IMR-90 (cell line): ENCODE measurements around the gene MFSD12. TPM values are rescaled to one million over a fixed set of nuclear protein-coding genes. Genes with fewer than 3 reads are reported as not detected.
A peak's percentile ranks its signal among the peaks of the same experiment; 100 is the strongest.

Source experiments
- ATAC-seq: fragments of 200-7000 bp; cut with Tn5 transposase; 2 replicates; pipeline ENCODE4 v1.9.1; 2020; ENCODE audit warnings: low read depth, mild to moderate bottlenecking, moderate library complexity
- BruUV-seq: library from RNA; stranded (reverse); fragments of 400-500 nt; replicated peaks from 2 replicates; lab custom pipeline; 2021; lab: Mats Ljungman, UMichigan
- CTCF ChIA-PET: fragments of 300-600 bp; formaldehyde crosslinking; extraction: SDS; loops from one replicate; lab custom pipeline; 2021; ENCODE audit warnings: antibody characterized with exemption; lab: Yijun Ruan, JAX
- POLR2A ChIA-PET: fragments of 300-600 bp; sonication (Branson Sonifier 250); formaldehyde crosslinking; loops from one replicate; lab custom pipeline; 2022; ENCODE audit warnings: antibody characterized with exemption; ENCODE audit not compliant: unreplicated experiment; lab: Charles Lee
- DNase-seq: peaks from one replicate; pipeline ENCODE4 v3.0.0; 2013
- H2AFZ ChIP-seq: replicated peaks from 2 replicates; pipeline ENCODE3; 2013; ENCODE audit warnings: low read length, mild to moderate bottlenecking; ENCODE audit not compliant: poor library complexity
- H2AK5ac ChIP-seq: 2 replicates; pipeline ENCODE4 v1.6.1; 2013; ENCODE audit warnings: low read depth, low read length, inconsistent platforms
- H2AK9ac ChIP-seq: replicated peaks from 2 replicates; pipeline ENCODE3; 2013; ENCODE audit warnings: mild to moderate bottlenecking, low read depth, low read length, moderate library complexity; ENCODE audit not compliant: poor library complexity
- H2BK120ac ChIP-seq: 2 replicates; pipeline ENCODE4 v1.6.1; 2013; ENCODE audit warnings: low read depth, low read length, inconsistent platforms
- H2BK15ac ChIP-seq: 3 replicates; pipeline ENCODE4 v1.6.1; 2013; ENCODE audit warnings: low read depth, low read length, inconsistent platforms
- H2BK20ac ChIP-seq: 2 replicates; pipeline ENCODE4 v1.6.1; 2013; ENCODE audit warnings: low read depth, mild to moderate bottlenecking, inconsistent platforms, low read length, moderate library complexity
- H2BK5ac ChIP-seq: 2 replicates; pipeline ENCODE4 v1.6.1; 2013; ENCODE audit warnings: mild to moderate bottlenecking, low read depth, low read length, inconsistent platforms; ENCODE audit not compliant: poor library complexity, severe bottlenecking
- H3K14ac ChIP-seq: replicated peaks from 2 replicates; pipeline ENCODE4 v1.6.1; 2013; ENCODE audit warnings: low read depth, low read length, inconsistent platforms
- H3K18ac ChIP-seq: 2 replicates; pipeline ENCODE4 v1.6.1; 2013; ENCODE audit warnings: low read depth, low read length, control low read depth
- H3K23ac ChIP-seq: 2 replicates; pipeline ENCODE4 v1.6.1; 2013; ENCODE audit warnings: low read depth, low read length, inconsistent platforms
- H3K27ac ChIP-seq: 2 replicates; pipeline ENCODE4 v1.5.1; 2013; ENCODE audit warnings: mild to moderate bottlenecking, control low read depth, low read length; ENCODE audit not compliant: insufficient read depth
- H3K27me3 ChIP-seq: 2 replicates; pipeline ENCODE4 v1.6.1; 2013; ENCODE audit warnings: low read length; ENCODE audit not compliant: control insufficient read depth, insufficient read depth
- H3K36me3 ChIP-seq: 2 replicates; pipeline ENCODE4 v1.6.1; 2013; ENCODE audit warnings: low read length, mixed read lengths; ENCODE audit not compliant: control insufficient read depth, insufficient read depth
- H3K4ac ChIP-seq: 2 replicates; pipeline ENCODE4 v1.6.1; 2013; ENCODE audit warnings: low read depth, low read length, inconsistent platforms
- H3K4me1 ChIP-seq: 2 replicates; pipeline ENCODE4 v1.6.1; 2013; ENCODE audit warnings: low read length, mixed read lengths; ENCODE audit not compliant: control insufficient read depth, insufficient read depth
- H3K4me2 ChIP-seq: 2 replicates; pipeline ENCODE4 v1.6.1; 2013; ENCODE audit warnings: low read depth, mild to moderate bottlenecking, control low read depth, low read length, moderate library complexity
- H3K4me3 ChIP-seq: 2 replicates; pipeline ENCODE4 v1.5.1; 2013; ENCODE audit warnings: low read depth, mild to moderate bottlenecking, control low read depth, low read length, moderate library complexity; ENCODE audit not compliant: insufficient read depth
- H3K56ac ChIP-seq: 2 replicates; pipeline ENCODE4 v1.6.1; 2013; ENCODE audit warnings: low read length, inconsistent platforms; ENCODE audit not compliant: insufficient read depth; ENCODE audit errors: extremely low read depth
- H3K79me1 ChIP-seq, 2 experiments: 2 replicates each; pipeline ENCODE4 v1.6.1; 2013; ENCODE audit warnings: low read length in 2 of 2, inconsistent platforms in 1 of 2, low read depth in 1 of 2
- H3K9ac ChIP-seq: 2 replicates; pipeline ENCODE4 v1.6.1; 2013; ENCODE audit warnings: low read depth, low read length, control low read depth
- H3K9me1 ChIP-seq: 2 replicates; pipeline ENCODE4 v1.6.1; 2013; ENCODE audit warnings: low read length, inconsistent platforms; ENCODE audit not compliant: insufficient read depth
- H3K9me3 ChIP-seq: 2 replicates; pipeline ENCODE4 v1.6.1; 2013; ENCODE audit warnings: low read length; ENCODE audit not compliant: control insufficient read depth, insufficient read depth
- H4K20me1 ChIP-seq: 2 replicates; pipeline ENCODE4 v1.6.1; 2013; ENCODE audit warnings: low read length, inconsistent platforms; ENCODE audit not compliant: insufficient read depth
- H4K5ac ChIP-seq: 2 replicates; pipeline ENCODE4 v1.6.1; 2013; ENCODE audit warnings: mild to moderate bottlenecking, low read depth, low read length, control low read depth
- H4K8ac ChIP-seq, 2 experiments: 2 replicates each; pipeline ENCODE4 v1.6.1; 2013; ENCODE audit warnings: low read depth in 2 of 2, low read length in 2 of 2, control low read depth in 1 of 2, inconsistent platforms in 1 of 2
- H4K91ac ChIP-seq: 2 replicates; pipeline ENCODE4 v1.6.1; 2013; ENCODE audit warnings: low read depth, low read length, inconsistent platforms; ENCODE audit not compliant: insufficient read depth
- CEBPB ChIP-seq: IDR thresholded peaks from 2 replicates; pipeline ENCODE4 v1.6.1; 2012; ENCODE audit warnings: low read depth, low read length, improper control_type of control experiment
- CTCF ChIP-seq: conservative IDR thresholded peaks from 2 replicates; pipeline ENCODE4 v1.5.1; 2012; ENCODE audit warnings: mild to moderate bottlenecking, low read depth, low read length, improper control_type of control experiment
- MAZ ChIP-seq: IDR thresholded peaks from 2 replicates; pipeline ENCODE4 v1.6.1; 2012; ENCODE audit warnings: low read depth, mild to moderate bottlenecking, low read length, improper control_type of control experiment, moderate library complexity, borderline replicate concordance
- NFE2L2 ChIP-seq: fragments of 150-350 bp; IDR thresholded peaks from 2 replicates; pipeline ENCODE4 v1.6.1; 2016; ENCODE audit warnings: low read depth, mild to moderate bottlenecking, low read length
- RAD21 ChIP-seq: IDR thresholded peaks from 2 replicates; pipeline ENCODE4 v1.6.1; 2012; ENCODE audit warnings: low read length, improper control_type of control experiment
- RFX5 ChIP-seq: IDR thresholded peaks from 2 replicates; pipeline ENCODE4 v1.8.0; 2012; ENCODE audit warnings: low read depth, mild to moderate bottlenecking, low read length, moderate library complexity
- SMC3 ChIP-seq: fragments of 150-350 bp; IDR thresholded peaks from 2 replicates; pipeline ENCODE4 v1.6.1; 2016; ENCODE audit warnings: low read depth, mild to moderate bottlenecking, antibody characterized with exemption, low read length, moderate library complexity
- USF2 ChIP-seq: fragments of 150-350 bp; IDR thresholded peaks from 2 replicates; pipeline ENCODE4 v1.6.1; 2017; ENCODE audit warnings: mild to moderate bottlenecking, antibody characterized with exemption, low read length, low read depth
- WGBS, 2 experiments: methylation state at CpG; one replicate each; pipeline versions ENCODE4 v1.1.5 to v1.1.7; 2013; ENCODE audit warnings: missing lambda C conversion rate in 2 of 2; ENCODE audit not compliant: insufficient read length in 1 of 2; ENCODE audit errors: extremely low coverage in 2 of 2; 5-methylcytosine and 5-hydroxymethylcytosine counted together
- dilution Hi-C: fragments of 300-500 bp; cut with HindIII; formaldehyde crosslinking; loops from one replicate; pipeline ENCODE4 v1.14.3; 2018; ENCODE audit warnings: low sequenced_read_pairs; ENCODE audit not compliant: unreplicated experiment
- in situ Hi-C: fragments of 300-500 bp; cut with MboI; formaldehyde crosslinking; loops from 3 replicates; pipeline ENCODE4 v1.14.3; 2019; ENCODE audit warnings: low sequenced_read_pairs, inconsistent platforms, mixed read lengths
- intact Hi-C: fragments of 100-400 bp; cut with micrococcal nuclease; formaldehyde crosslinking; loops from 2 replicates; pipeline ENCODE4 v1.10.0; 2022
- polyA plus RNA-seq, 3 experiments: library from polyadenylated mRNA; depleted of rRNA; stranded (reverse); fragments of >200 nt; gene quantifications; 2 replicates each; pipeline ENCODE4 v1.2.3, GENCODE V29; 2012; ENCODE audit warnings: low replicate concordance in 1 of 3
- total RNA-seq: library from RNA; depleted of rRNA; stranded (reverse); fragments of >200 nt; gene quantifications from 2 replicates; pipeline ENCODE4 v1.2.3, GENCODE V29; 2012

MFSD12 gene
- total and polyA plus RNA-seq, 2 of the 4 experiments (the other 2 are of a cell fraction) = 20.4 to 77.2 TPM

GRCh38 chr19:3586127-3586626, 28.8 kb upstream of the MFSD12 start:
- no peak overlapping the region for H2AK5ac ChIP-seq
- no peak overlapping the region for H2BK120ac ChIP-seq
- dilution Hi-C loops = no loop called here
- intact Hi-C loops = no loop called here
- H3K36me3 ChIP-seq = no peaks in the 10 kb centered on the region
- no peak overlapping the region for H3K4me3 ChIP-seq
- H4K8ac ChIP-seq = no peak overlapping the region
- DNase-seq (no peak), ATAC-seq (0 out of 2 replicates have a peak, but pooled peaks have one; percentile 14)
- no peaks in the 10 kb centered on the region for H3K4me1 ChIP-seq
- H3K9ac ChIP-seq = no peak overlapping the region
- BruUV-seq = no TSS peak
- H3K4ac ChIP-seq = no peak overlapping the region
- no peaks in the 10 kb centered on the region for H3K79me1 ChIP-seq
- no peak overlapping the region for H3K14ac ChIP-seq
- H2BK5ac ChIP-seq = no peak overlapping the region
- POLR2A ChIA-PET = no interaction called here
- H4K91ac ChIP-seq = no peak overlapping the region
- H2BK20ac ChIP-seq = no peak overlapping the region
- H3K18ac ChIP-seq = no peak overlapping the region
- H3K27ac ChIP-seq = no peak overlapping the region
- CTCF ChIA-PET = no interaction called here
- H4K5ac ChIP-seq = no peak overlapping the region
- no peak overlapping the region for H2BK15ac ChIP-seq
- H3K9me3 ChIP-seq = no peaks in the 10 kb centered on the region
- H4K20me1 ChIP-seq = no peaks in the 10 kb centered on the region
- peaks cover 11% of the 10 kb centered on the region for H3K27me3 ChIP-seq
- in situ Hi-C loops = no loop called here
- no peak overlapping the region for H3K56ac ChIP-seq
- peak overlapping the region; percentile 49 for H2AFZ ChIP-seq
- WGBS, 2 experiments = 7% methylated on average over 3 of the region's 16 CpGs; no CpG with 5 or more reads in 1 of the 2 experiments
- H3K23ac ChIP-seq = no peak overlapping the region
- no peaks in the 10 kb centered on the region for H3K9me1 ChIP-seq
- H3K4me2 ChIP-seq = 0 out of 2 replicates have a peak overlapping the region, but pooled peaks have one; percentile 42
- peak; percentile 21; the same call in 1 of the 2 replicates for TF ChIP-seq SMC3
- peak; percentile 34 for TF ChIP-seq CTCF
- no peak for TF ChIP-seq MAZ
- no peak for TF ChIP-seq NFE2L2
- TF ChIP-seq RAD21 = 0 out of 2 replicates have a peak, but pooled peaks have one; percentile 12
- no peak for TF ChIP-seq RFX5
- no peak for TF ChIP-seq CEBPB
- no peak for TF ChIP-seq USF2
- H2AK9ac ChIP-seq = no peak overlapping the region
